Suprapubic skin (tissue), 4 donors: ENCODE results near the gene HSPA4L. TPM values are rescaled to one million over a fixed set of nuclear protein-coding genes. Genes with fewer than 3 reads are reported as not detected.

Experiments used
- DNase-seq, 2 donors: peaks; one replicate each; pipeline ENCODE4 v3.0.0-alpha.2; 2019; ENCODE audit warnings: low spot score in 2 of 2
- H3K27ac ChIP-seq: fragments of 200-600 bp; sonication (generic); one replicate; pipeline ENCODE4 v1.5.1; 2019
- H3K27me3 ChIP-seq: fragments of 200-600 bp; sonication (generic); one replicate; pipeline ENCODE4 v1.5.1; 2019
- H3K36me3 ChIP-seq: fragments of 200-600 bp; sonication (generic); one replicate; pipeline ENCODE4 v1.5.1; 2019
- H3K4me1 ChIP-seq: fragments of 200-600 bp; sonication (generic); one replicate; pipeline ENCODE4 v1.5.1; 2019
- H3K4me3 ChIP-seq: fragments of 200-600 bp; sonication (generic); one replicate; pipeline ENCODE4 v1.5.1; 2019; ENCODE audit warnings: mild to moderate bottlenecking
- H3K9me3 ChIP-seq: fragments of 200-600 bp; sonication (generic); one replicate; pipeline ENCODE4 v1.5.1; 2019
- CTCF ChIP-seq, 2 donors: fragments of 200-600 bp in 1 of 2; fragments of 450-650 bp in 1 of 2; sonication (generic) in 1 of 2; IDR thresholded peaks; one replicate each; pipeline ENCODE4 v1.5.1; 2016 to 2019; ENCODE audit warnings: antibody characterized with exemption in 2 of 2, mild to moderate bottlenecking in 1 of 2, moderate library complexity in 1 of 2
- EP300 ChIP-seq: sonication (generic); formaldehyde crosslinking; IDR thresholded peaks from one replicate; pipeline ENCODE4 v1.6.1; 2017; ENCODE audit warnings: antibody characterized with exemption
- POLR2A ChIP-seq, 2 donors: fragments of 450-650 bp; IDR thresholded peaks; one replicate each; pipeline ENCODE4 v1.6.1; 2017; ENCODE audit warnings: antibody characterized with exemption in 2 of 2, mild to moderate bottlenecking in 2 of 2, moderate library complexity in 2 of 2
- POLR2AphosphoS5 ChIP-seq, 3 donors: sonication (generic); formaldehyde crosslinking; IDR thresholded peaks; one replicate each; pipeline ENCODE4 v1.6.1; 2017; ENCODE audit warnings: antibody characterized with exemption in 3 of 3
- WGBS: methylation state at CpG from one replicate; pipeline ENCODE4 v1.1.5; 2018; 5-methylcytosine and 5-hydroxymethylcytosine counted together
- total RNA-seq, 4 donors: library from RNA; depleted of rRNA; stranded (reverse); fragments of >200 nt; gene quantifications; one replicate each; pipeline ENCODE4 v1.1.0, GENCODE V29; 2016

HSPA4L gene
- total RNA-seq, 4 donors from 2014 or later: 17.8 to 22.2 (median 19.6) TPM

GRCh38 chr4:127810551-127810950, 28.4 kb downstream of the HSPA4L start:
- TF ChIP-seq CTCF (IDR thresholded peaks at IDR 0.05) (no peak), EP300 (no peak), POLR2AphosphoS5 (IDR thresholded peaks at IDR 0.05) (no peak), POLR2A (IDR thresholded peaks at IDR 0.05) (no peak)
- Histone ChIP-seq H3K4me3 (no peak overlapping the region), H3K27ac (no peak overlapping the region), H3K27me3 (no peaks in the 10 kb centered on the region), H3K4me1 (no peaks in the 10 kb centered on the region), H3K9me3 (no peaks in the 10 kb centered on the region), H3K36me3 (peaks cover 13% of the 10 kb centered on the region)
- DNase-seq: no peak
- 95% methylated on average over 3 of the region's 3 CpGs for WGBS

- no peak for DNase-seq
- Histone ChIP-seq H3K27ac (no peak overlapping the region), H3K4me1 (no peaks in the 10 kb centered on the region), H3K27me3 (no peaks in the 10 kb centered on the region), H3K9me3 (no peaks in the 10 kb centered on the region), H3K36me3 (peaks cover 5% of the 10 kb centered on the region), H3K4me3 (no peak overlapping the region)
- TF ChIP-seq EP300 (no peak), POLR2AphosphoS5 (IDR thresholded peaks at IDR 0.05) (no peak), CTCF (IDR thresholded peaks at IDR 0.05) (no peak), POLR2A (IDR thresholded peaks at IDR 0.05) (no peak)
- 49% methylated on average over 2 of the region's 2 CpGs for WGBS
Measured at GRCh38 chr4:127822430-127822829, 40.3 kb downstream of the HSPA4L start.

- WGBS: 94% methylated on average over 2 of the region's 2 CpGs
- peaks cover 6% of the 10 kb centered on the region for H3K36me3 ChIP-seq
- no peak for DNase-seq
- H3K4me1 ChIP-seq: no peaks in the 10 kb centered on the region
- TF ChIP-seq POLR2A (IDR thresholded peaks at IDR 0.05) (no peak), POLR2AphosphoS5 (IDR thresholded peaks at IDR 0.05) (no peak), EP300 (no peak), CTCF (IDR thresholded peaks at IDR 0.05) (no peak)
- no peaks in the 10 kb centered on the region for H3K27me3 ChIP-seq
- no peak overlapping the region for H3K4me3 ChIP-seq
- H3K27ac ChIP-seq: no peak overlapping the region
- no peaks in the 10 kb centered on the region for H3K9me3 ChIP-seq
Measured at GRCh38 chr4:127828121-127828520, 46.0 kb downstream of the HSPA4L start.

GRCh38 chr4:127829014-127829413, 46.9 kb downstream of the HSPA4L start:
- DNase-seq: no peak
- no peak overlapping the region for H3K4me3 ChIP-seq
- peaks cover 5% of the 10 kb centered on the region for H3K36me3 ChIP-seq
- TF ChIP-seq POLR2AphosphoS5 (IDR thresholded peaks at IDR 0.05) (no peak), POLR2A (IDR thresholded peaks at IDR 0.05) (no peak), EP300 (no peak), CTCF (IDR thresholded peaks at IDR 0.05) (no peak)
- no peaks in the 10 kb centered on the region for H3K4me1 ChIP-seq
- H3K9me3 ChIP-seq: no peaks in the 10 kb centered on the region
- no peak overlapping the region for H3K27ac ChIP-seq
- no peaks in the 10 kb centered on the region for H3K27me3 ChIP-seq

- H3K36me3 ChIP-seq: peaks cover 5% of the 10 kb centered on the region
- TF ChIP-seq POLR2A (IDR thresholded peaks at IDR 0.05) (no peak), CTCF (IDR thresholded peaks at IDR 0.05) (no peak), EP300 (no peak), POLR2AphosphoS5 (IDR thresholded peaks at IDR 0.05) (no peak)
- H3K27me3 ChIP-seq: no peaks in the 10 kb centered on the region
- H3K9me3 ChIP-seq: no peaks in the 10 kb centered on the region
- no peak overlapping the region for H3K27ac ChIP-seq
- 88% methylated on average over 4 of the region's 4 CpGs for WGBS
- DNase-seq: no peak
- H3K4me1 ChIP-seq: no peaks in the 10 kb centered on the region
- H3K4me3 ChIP-seq: no peak overlapping the region
Measured at GRCh38 chr4:127832585-127832984, 50.5 kb downstream of the HSPA4L start.
